GM21576 (cell line): ENCODE results near the gene MUC5B.

Source experiments
- ATAC-seq: cut with Tn5 transposase; IDR thresholded peaks from one replicate; pipeline ENCODE4 v1.9.1; 2021; ENCODE audit warnings: mild to moderate bottlenecking, moderate library complexity; ENCODE audit not compliant: unreplicated experiment

The MUC5B gene

DNA sequence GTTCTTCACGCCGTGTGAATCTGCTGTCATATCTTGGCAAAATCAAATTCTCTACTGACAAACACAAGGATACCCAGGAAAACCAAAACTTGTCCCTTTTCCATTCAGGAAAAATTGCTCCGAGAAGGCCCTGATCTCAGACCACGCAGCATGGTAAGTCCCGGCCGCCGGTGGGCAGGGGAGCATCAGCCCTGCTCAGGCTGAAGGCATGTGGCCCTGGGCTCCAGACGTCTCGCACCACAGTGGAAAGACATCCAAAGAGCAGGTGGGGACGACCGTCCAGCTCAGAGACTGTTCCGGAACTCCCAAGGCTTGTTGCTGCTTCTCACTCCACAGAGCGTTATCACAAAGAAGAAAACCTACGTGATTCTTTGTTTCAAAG, 56.8 kb downstream of the MUC5B start:
- no peak for ATAC-seq

DNA sequence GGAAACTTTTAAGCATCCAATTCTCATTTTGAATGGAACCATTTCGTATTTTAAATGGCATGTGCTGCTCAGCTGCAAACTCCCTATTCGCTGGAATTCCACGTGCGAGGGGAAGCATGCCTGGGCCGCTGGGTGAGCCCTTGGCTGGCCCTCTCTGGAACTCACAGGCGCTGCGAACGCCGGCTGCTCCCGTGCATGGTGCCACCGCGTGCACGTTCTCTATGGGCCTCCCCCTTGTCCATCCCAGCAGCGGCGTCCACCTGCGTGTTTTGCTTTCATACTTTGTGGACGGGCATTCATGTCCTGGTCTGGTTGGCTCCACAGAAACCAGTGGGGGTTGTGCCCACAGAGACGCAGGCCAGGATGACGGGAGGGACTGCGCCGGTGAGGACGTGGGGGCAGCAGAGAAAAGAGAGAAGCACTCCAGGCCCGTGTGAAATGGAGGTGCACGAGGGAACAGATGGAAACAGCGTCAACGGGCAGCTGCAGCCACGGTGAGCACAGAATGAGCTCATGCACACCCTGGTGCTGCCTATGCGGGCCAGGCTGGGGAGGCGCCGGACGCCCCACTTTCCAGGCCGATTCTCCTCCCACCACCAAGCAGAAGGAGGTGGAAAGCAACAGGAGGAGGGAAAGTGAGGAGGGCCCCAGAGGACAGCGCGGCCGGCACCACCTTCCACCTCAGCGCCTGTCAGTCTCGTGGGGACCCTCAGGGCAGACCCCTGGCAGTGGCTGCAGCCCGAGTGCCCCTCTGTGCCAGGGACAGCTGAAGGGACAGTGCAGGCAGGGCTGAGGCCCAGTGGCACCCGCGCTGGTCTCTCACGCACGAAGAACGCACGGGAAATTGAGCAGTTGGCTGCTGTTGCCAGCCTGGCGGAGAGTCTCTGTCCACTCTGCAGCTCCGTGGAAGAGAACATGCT, 57.5 kb downstream of the MUC5B start:
- ATAC-seq: no peak

DNA sequence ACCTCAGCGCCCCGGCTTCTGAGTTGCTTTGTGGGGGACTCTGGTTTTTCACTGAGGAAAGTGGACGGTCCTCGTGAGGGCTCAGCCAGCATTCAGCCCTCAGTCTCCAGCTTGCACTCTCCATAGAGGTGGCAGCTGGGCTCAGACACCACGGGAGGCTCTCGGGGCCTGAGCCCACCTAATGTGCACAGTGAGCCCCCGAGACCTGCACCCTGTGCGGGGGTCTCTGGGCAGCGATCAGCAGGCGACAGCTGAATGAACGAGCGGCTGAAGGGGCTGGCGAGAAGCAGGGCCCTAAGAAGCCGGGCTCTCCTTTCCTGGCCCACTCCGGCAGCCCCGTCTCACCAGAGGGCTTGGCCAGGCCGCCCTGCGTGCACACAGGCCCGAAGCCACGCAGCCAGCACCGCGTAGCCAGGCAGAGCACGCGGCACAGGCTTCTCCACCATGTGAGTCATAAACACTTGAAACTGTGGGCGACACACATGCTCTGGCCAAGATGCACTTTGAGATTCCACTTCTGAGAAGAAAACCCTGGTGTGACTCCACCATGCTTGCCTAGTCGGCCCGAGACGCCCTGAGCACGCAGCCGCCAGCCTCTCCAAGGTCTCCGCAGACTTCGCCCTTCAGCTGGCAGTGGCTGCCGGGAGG, 58.6 kb downstream of the MUC5B start:
- ATAC-seq: no peak

DNA sequence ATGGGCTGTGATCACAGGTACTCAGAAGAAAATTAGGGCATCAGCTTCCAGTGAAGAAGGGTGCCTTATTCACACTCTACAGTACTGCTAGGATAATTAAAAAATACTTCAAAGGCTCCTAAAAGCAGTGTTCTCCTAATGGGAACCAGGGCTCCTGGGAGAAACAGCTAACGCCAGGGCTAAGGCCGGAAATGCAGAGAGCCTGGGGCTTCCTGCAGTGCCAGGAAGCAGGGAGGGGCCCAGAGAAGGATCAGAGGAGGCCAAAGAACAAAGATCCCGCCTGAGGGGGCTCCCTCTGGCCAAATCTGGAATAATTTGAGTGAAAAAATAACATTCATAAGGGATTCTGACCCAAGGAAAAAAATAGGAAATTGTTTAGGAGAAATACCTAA, 59.1 kb downstream of the MUC5B start:
- no peak for ATAC-seq

DNA sequence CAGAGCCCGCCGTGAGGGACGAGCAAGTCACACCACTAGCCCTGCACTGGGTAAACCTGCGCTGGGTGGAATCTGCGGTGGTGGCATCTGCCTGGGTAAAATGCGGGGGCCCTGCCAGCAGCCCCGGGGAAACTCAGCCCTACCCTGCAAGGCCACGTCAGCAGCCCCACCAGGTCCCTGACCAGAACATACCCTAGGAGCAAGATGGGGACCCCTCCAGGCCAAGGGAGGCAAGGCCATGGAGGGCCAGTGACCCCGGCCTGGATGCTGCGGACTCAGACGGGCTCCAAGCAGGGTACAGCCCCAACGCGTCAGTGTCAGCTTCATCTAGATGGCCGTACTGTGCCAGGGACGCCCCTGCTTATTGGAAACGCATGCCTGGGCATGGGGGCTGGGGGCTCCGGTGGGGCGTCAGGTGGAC, 60.2 kb downstream of the MUC5B start:
- ATAC-seq: no peak

DNA sequence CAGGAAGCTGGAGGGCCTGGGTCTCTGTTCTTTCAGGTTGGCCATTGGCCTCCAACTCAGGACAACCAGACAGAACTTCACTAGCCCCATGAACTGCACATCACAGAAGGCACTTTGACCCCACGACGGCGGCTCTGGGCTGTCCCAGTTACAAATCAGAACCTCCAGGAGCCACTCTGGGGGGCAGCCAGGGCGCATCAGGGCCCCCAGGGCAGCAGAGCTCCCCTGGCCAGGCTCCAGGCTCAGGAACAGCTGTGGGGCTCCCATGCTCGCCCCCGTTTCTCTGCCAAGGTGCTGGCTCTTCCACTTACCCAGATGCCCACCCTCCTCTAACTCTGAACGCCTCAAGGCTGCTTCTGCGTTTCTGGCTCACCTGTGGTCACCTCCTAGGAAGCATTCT, 61.0 kb downstream of the MUC5B start:
- no peak for ATAC-seq

DNA sequence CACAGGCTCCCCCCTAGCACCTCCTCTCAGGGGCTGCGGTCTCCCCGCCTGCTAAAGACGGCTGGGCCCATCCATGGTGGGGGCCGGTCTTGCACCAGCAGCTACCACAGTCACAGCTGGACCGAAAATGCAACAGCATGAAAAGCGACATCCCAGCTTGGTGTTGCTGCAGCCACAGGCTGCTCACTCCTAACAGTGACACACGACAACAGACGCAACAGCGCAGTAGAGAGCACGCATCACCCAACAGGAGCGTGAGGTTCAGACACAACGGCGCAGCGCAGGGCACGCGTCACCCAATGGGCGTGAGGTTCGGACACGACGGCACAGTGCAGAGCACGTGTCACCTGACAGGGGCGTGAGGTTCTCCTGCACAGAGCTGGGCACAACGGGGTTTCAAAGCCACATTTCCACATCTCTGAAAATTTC, 62.5 kb downstream of the MUC5B start:
- ATAC-seq: no peak

DNA sequence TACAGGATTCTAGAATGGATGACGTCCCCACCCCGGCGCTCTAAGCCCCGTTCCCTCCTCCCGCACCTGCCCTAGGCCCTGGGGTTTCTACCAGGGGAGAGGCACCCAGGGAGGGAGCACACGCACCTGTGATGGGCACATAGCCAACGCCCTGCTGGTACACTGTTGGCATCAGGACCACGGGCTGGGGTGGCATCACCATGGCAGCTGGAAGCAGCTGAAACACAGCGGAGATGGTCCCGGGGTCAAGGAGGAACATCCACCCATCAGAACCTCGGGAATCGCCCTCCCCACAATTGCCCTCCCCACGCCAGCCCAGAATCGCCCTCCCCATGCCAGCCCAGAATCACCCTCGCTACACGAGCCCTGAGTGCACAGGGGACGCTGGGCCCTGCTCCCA, 63.0 kb downstream of the MUC5B start:
- ATAC-seq: no peak

DNA sequence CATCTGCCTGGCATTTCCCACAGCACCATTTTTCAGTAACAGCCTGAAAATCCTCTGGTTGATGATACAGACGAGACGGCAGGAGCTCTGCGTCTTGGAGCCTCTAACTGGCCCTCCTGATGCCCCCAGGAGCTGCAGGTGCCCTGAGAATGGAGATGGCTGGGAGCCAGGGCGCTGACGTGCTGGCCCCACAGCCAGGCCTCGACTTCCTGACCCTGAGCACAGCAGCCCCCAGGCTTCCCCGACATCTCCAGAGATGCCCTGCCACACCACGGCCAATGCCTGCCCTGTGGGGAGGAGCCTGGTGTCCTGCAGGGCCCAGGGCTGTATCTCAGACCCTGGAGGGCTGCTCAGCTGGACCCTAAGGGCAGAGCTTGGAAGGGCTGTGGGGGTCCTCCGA, 65.1 kb downstream of the MUC5B start:
- no peak for ATAC-seq

DNA sequence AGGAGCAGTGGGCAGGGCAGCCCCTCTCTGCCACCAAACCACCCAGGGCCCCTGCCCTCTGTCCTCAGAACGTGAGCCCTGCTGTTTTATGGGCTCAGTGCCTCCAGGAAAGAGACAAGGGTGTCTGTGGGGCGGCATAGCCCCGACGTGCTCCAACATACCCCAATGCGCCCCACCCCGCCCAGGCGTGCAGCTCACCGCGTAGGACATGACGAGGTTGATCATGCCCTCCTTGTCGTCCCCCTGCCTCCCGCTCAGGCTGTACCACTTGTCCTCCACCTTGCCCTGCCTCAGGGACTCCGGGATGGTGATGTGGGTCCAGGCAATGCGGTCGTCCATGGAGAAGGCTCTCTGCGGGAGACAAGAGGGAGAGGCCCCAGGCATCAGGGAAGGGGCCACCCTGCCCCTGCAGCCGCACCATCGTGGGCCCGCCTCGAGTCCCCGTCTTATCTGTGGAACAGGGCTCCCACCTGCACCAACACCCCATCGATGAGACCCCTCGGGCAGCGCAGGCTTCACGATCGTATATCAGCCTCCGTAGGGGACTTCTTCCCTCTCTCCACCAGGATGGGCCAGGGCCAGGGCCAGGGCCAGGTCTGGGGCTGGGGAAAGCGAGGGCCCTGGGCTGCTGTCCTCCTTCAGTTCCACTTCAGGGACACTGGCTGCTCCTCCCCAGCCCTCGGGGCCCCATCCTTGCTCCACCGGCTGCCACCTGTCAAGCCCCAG, 65.7 kb downstream of the MUC5B start:
- ATAC-seq: no peak

DNA sequence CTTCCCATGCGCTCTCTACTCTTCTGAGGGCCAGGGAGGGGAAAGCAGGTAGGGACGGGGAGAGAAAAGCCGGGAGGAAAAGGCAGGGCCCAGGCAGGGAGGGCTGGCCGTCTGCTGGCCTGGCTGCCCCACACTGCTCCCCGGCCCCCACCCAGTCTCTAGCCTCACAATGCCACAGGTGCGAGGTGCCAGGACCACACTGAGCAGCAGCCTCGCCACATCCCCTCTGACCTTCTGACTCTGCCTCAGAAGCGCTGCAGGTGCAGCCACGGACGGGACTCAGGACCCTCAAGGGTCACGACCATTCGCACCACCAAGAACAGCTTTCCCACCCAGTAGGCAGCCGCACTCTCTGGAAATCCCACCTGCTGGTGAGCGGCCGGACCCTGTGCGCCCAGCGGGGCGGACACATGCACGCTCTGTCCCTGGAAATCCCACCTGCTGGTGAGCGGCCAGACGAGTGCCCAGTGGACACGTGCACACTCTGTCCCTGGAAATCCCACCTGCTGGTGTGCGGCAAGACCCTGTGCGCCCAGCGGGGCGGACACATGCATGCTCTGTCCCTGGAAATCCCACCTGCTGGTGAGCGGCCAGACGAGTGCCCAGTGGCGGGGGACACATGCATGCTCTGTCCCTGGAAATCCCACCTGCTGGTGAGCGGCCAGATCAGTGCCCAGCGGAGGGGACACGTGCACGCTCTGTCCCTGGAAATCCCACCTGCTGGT, 66.5 kb downstream of the MUC5B start:
- no peak for ATAC-seq

DNA sequence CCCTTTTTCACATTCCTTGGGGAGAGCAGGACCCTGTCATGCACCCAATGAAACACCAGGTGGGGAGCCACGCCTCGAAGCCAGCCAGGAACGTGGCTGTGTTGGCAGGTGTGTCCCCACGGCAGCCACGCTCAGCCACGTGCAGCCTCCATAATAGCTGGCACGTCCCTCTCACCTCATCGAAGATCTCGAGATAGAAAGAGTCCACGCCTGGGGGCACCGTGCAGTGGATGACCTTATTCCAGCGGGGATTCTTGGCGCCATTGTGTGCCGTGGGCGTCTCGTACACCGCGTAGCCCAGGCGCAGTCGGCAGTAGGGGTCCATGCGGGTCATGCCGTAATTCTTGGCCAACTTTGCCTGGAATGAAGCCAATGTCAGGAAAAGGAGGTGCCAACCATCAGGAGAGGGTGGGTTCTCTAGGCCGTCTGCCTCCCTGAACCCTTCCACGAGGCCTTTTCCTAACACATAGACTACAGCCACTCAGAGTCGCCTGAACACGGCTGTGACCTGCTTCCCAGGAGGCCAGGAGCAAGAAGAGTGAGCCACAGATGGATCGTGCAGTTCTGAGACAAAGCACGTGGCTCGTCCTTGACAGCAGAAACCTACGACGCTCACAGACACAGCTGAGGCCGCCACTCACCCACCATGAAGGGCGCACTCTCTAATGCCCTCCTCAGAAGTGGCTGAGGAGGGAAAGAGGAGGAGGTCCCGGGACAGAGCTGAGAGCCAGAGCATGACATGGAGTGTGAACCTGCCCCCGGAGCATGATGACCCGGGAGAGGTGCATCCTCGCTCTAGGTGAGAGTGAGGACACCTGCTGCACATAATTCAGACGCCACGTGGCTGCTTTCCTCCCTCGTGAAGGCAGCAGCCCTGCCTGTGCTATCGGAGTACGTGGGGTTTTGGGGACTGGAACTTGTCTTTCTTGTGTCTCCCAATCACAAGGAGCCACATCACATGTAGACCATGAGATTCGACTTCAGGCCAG, 67.5 kb downstream of the MUC5B start:
- no peak for ATAC-seq

DNA sequence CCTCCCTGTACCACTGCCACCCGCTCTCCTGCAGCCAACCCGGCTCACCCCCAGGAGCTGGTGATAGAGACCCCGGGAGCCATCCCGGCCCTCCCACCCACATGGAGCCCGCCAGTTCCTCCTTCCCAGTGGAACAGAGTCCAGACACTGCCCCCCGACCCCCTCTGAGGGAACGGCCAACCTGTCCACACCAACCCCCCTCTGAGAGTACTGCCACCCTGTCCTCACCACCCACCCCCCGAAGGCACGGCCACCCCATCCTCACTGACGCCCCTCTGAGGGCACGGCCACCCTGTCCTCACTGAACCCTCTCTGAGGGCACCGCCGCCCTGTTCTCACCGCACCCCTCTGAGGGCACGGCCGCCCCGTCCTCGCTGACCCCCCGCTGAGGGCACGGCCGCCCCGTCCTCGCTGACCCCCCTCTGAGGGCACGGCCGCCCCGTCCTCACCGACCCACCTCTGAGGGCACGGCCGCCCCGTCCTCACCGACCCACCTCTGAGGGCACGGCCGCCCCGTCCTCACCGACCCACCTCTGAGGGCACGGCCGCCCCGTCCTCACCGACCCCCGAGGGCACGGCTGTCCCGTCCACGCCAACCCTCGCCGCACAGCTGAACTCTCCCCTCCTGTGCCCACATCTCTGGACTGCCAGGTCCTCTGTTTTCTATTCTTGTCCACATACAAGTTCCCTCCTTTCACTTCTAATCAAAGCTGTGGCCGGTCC, 68.6 kb downstream of the MUC5B start:
- no peak for ATAC-seq

DNA sequence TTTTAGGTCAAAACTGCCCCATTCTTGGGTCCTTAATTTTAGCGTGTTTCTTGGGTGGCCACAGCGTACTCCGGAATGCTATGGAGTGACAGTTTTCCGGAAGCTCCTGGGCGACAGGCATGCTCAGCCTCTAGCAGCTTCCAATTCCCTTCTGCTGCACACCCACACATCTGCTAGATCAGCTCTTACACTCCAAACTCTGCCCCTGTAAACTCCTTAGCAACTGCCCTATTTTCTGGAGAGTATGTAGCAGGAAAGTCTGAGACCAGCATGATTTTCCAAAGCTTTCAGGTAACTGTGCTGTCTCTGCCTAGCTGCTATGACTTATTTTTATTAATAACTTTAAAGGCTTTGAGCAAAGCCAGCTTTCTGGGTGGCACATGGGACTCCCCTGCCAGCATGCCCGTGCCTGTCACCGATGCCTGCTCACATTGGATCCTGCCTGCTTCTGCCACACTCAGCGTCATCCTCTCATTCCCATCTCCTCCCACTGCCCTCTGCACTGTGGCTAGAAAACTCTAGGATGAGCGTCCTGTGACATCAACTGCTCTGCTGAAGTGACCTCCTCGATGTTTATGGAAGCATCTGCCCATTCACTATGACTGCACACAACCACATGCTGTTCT, 69.3 kb downstream of the MUC5B start:
- no peak for ATAC-seq

DNA sequence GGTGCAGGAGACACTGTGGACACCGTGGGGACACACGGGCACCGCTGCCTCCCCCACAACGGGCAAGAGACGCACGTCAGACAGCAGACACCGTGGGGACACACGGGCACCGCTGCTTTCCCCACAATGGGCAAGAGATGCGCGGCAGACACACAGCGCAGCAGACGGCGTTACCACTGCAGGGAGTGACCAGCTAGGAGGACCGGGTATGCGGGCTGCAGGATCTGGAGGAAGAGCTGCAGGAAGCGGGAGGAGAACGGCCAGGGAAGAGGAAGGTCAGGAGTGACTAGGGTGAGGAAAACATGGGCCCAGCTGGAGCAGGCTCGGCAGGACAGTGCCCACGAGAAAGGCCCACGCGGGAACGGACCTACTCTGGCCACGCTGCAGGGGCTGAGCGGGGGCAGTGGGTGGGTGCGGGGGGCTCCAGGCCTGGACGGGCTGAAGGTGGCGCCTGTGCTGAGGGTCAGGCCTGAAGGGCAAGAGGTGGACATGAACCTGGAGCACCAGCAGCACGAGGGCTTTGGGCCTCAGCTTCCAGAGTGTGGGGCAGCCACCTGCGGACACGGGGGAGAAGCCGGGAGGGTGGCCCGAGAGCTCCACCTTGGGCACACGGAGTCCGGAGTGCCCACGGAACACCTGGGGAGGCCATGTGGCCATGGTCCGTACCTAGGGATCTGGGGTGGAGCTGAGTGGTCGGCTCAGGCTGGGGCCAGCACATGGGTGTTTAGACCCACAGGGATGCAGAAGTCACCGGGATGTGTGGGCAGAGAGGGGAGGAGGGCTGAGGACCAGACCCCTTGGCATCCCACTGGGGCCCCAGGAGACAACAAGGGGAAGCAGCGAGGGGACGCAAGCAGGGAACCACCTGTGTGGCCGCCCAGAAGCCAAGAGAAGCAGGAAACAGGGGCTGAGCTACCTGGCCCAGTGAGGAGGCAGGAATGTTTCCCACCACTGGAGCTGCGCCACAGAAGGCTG, 70.1 kb downstream of the MUC5B start:
- no peak for ATAC-seq

DNA sequence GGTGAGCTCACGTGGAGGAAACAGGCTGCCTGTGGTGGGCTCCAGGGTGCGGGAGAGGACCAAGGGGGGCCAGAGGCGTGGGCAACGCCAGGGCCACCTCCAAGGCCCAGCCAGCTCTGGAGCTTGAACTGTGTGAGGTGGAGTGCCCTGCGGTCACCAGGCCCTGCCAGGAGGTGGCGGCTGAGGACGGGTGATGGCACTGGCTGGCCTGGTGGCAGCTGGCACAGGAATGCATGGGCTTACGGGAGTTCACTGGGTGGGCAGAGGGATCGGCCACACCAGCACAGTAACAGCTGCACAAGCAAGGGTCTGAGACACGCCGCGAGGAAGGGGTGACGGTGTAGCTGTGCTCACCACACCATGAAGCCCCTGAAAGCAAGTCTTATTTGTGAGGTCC, 70.8 kb downstream of the MUC5B start:
- ATAC-seq: no peak

DNA sequence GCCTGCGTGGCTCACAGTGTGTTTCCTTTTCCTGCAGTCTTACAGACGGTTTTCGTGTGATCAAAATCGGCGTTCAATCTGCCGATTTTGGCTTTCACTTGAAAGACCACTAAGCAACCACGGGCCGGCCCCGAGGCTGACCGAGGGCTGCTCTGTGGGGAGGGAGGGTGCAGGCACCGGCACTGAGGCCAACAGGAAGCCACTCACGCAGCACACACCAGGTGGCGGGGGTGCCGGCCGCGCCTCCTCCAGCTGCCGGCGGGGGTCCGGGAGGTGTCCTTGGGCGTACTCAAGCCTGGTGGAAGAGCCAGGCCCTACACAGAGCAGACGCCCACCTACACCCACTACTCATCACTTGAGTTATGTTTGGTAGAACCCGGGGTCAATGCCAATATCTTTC, 72.2 kb downstream of the MUC5B start:
- no peak for ATAC-seq

DNA sequence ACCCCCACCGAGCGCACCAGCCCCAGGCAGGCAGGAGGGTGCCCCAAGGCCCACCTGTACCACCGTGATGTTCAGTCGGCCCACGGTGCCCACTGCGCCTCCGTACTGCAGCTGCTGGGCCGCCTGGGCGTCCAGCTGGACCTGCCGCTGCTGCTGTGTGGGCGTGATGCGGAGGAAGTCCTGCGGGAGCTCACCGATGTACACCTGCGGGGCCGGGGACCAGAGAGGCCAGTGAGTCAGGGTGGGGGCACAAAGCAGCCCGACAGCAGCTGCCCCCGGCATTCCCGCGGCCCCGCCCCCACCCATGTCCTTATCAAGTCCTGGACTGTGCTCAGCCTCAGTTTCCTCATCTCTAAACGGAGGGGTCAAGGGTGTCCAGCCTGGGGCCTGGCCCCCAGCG, 72.7 kb downstream of the MUC5B start:
- no peak for ATAC-seq
